Measurements from ENCODE around the gene ORC2.
"Not testable (repeated sequence)": the region's sequence is repeated elsewhere in the genome, so short reads cannot be mapped to it uniquely, and the experiment has no call there.

Gene ORC2

DNA sequence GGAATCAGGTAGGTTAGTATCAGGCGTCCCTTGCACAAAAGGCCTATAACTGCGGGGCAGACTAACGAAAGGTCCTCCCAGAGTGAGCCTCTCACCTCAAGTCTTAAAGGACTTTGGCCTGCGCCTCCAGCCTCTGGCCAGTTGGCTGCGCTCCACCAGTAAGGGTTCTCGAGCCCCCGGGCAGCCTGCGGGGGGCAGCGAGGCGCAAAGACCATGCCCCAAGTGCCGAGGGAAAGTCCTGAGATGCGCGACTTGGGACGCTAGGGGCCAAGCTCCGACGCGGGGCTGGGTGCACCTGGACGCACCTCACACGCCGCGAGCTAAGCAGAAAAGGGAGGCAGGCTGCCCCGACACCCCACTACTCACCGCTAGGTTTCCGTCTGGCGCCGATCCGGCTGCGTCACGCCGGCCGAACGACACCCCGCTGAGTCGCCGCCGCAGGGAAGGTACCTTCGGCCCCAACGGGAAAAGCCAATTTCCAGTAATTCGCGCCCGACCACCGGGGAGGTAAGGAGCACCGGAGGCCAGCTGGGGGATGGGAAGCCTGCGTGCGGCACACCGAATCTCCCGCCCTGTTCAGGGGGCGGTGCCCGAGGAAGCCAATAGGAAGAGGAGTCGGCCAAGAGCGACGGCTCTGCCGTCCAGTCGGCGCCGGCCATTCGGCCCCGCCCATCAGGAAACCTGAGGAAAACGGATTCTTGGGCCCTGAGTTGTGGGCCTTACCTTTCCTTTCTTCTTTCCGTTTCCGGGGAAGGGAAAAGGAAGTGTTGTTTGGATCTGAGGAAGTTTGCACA, at the start of gene ORC2:
Gene ORC2, minus strand, starts transcription at position 537 of the 794 bp plus-strand sequence. CDS start 5,537 bp downstream, outside the sequence.
- DNase-seq, result peak; percentile 70 to 95

DNA sequence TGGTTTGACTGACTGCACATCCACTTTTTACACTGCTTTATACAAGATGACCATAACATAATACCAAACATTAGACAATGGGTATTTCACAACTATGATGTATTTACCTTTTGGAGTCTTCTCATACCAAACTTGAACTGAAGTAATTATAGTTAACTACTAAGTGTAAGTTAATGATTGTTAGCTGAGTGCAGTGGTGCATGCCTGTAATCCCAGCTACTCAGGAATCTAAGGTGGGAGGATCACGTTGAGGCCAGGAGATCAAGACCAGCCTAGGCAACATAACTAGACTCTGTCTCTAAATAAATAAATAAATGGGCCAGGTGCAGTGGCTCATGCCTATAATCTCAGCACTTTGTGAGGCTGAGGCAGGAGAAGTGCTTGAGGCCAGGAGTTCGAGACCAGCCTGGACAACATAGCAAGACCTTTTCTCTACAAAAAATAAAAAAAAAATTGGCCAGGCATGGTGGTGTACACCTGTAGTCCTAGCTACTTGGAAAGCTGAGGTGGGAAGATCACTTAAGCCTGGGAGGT, 44.9 kb upstream of the ORC2 start:
- DNase-seq, result no peak

DNA sequence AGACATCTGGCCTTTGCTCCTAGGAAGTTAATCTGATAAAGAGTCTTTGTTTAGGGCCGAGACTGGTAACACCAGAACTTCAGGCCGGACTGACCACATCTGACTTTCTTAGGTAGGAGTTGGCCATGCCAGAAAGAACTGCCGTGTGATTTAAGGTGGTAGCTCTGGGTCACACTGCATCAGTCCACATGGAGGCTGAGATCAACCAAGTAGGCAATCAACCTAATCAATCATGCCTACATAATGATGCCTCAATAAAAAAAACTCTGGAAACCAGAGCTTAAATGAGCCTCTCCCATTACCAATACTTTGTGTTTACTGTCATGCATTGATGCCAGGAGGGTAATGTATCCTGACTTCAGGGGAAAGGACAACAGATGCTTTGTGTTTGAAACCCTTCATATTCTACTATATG, 44.1 kb upstream of the ORC2 start:
- DNase-seq, result no peak

DNA sequence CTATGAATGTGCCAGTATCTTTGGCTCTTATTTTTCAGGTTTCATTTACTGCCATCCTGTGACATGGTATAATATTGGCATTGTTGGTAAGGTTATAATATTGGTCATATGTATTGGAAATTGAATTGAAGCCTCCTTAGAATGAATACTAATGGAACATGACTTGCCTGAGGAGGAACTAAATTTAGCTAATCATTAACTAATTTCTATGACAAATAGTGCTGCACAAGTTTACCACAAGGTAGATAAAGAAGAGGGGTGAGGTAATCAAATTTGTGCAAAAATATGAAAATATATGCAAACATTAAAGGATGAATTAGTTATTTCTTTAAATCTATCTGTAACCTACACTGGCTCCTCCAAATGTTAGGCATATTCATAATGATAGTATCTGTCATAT, 43.2 kb upstream of the ORC2 start:
- no peak for DNase-seq

- DNase-seq, result no peak
Measured at GRCh38 chr2:201004370-201004769, 40.9 kb upstream of the ORC2 start.

DNA sequence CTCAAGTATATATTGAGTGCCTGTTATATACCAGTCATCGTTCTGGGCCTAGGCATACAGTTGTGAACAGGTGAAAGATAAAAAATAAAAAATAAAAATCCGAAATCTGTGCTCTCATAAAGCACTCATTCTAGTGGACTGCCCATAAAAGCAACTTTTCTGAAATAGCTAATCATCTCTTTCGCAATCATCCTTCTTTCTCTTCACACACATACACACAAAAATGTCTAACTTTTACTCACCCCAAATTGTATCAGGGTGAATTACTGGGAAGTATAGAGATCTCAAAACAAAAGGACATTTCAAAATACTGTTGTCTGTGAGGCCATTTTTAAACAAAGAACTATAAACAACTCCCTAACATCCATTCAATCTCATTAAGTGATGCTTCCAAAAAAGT, 29.6 kb upstream of the ORC2 start:
- no peak for DNase-seq

- DNase-seq, result no peak
Measured at GRCh38 chr2:200987137-200987536, 23.7 kb upstream of the ORC2 start.

GRCh38 chr2:200985799-200986198, 22.3 kb upstream of the ORC2 start:
- DNase-seq, result no peak

GRCh38 chr2:200976710-200977109, 13.2 kb upstream of the ORC2 start:
- no peak for DNase-seq

DNA sequence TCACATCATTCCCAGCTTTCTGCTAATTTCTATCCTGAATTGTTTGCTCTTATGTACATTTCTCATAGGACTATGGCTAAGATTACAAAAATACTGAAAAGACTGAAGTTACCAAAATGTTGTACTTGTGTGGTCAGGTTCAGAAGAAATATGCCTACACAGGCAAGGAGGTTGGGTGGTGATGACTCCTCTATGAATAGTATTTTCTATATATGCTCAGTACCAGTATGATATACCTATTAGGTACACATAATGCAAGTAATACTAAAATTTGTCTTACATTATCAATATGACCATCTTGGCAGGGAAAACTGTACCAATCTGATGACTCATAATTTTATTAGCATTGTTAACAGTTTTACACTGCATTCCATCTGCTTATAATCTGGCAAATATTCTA, 12.2 kb upstream of the ORC2 start:
- DNase-seq, result no peak

DNA sequence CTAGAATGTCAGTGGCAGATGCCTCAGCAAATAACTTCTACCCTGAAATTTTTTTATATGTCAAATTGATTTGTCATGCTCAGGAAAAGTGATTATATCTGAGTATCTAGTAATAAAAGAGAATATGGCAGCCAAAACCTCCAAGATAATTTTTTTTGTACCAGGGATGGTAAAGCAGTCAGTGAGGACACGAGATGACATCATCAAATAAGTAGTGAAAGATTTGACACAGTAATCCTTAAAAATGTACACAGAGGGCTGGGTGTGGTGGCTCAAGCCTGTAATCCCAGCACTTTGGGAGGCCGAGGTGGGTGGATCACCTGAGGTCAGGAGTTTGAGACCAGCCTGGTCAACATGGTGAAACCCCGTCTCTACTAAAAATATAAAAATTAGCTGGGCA, 6.6 kb upstream of the ORC2 start:
- not testable (repeated sequence) for DNase-seq

DNA sequence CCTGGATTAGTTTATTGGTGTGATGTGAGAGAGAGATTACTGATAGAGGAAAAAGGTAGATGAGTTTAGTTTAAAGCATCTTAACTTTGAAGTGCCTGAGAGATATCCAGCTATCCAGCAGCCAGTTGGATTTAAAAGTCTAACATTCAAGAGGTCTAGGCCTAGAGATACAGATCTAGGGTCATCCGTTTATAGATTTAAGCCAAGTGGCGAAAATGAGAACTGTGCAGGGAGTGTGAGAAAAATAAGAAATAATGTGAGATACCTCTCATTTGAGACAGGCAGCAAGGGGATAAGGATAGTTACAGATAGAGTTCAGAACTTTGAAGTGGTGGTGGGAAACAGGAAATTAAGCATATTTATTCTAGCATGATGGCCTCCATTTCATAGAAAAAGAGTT, 5.3 kb upstream of the ORC2 start:
- no peak for DNase-seq

DNA sequence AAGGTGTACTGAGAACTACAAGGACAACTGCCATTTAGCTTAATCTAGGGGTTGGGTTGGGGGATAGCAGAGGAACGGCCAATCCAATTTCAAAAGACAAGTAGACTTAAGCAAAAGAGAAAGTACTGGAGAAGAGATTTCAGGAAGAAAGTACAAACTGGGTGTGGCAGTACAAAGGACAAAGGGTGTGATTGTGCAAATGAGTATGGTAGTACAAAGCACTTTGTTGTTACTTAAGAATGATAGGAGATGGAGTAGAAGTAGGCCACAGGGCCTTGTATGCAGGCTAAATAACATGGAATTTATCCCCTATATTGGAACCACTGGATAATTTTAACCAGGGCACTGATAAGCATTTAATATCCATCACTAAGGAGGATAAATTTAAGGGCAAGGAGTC, 4.7 kb upstream of the ORC2 start:
- DNase-seq, result no peak

- DNase-seq, result peak in 1 of 2 experiments; percentile 20
Measured at GRCh38 chr2:200966770-200967169, 3.3 kb upstream of the ORC2 start.

DNA sequence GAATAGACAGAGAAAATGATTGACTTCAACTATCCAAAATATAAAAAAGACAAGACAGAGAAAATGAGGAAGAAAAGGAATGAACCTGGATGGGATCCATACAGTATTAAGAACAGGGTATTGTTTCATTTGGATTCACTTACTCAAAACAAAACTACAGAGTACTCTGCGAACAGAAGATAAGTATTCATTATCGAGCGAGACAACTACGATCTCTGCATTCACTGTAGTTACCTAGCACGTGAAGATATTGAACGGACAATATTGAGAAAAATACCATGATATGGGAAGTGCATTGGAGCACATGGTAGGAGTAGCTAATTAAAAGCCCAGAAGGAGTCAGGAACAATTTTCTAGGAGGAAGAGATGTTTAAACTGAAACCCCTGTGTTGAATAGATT, 1.0 kb upstream of the ORC2 start:
- no peak for DNase-seq

DNA sequence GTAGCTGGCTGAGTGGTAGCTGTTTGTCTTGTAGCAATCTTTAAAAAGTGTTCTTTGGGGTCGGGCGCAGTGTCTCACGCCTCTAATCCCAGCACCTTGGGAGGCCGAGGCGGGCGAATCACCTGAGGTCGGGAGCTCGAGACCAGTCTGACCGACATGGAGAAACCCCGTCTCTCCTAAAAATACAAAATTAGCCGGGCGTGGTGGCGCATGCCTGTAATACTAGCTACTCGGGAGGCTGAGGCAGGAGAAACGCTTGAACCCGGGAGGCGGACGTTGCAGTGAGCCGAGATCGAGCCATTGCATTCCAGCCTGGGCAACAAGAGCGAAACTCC, 425 bp upstream of the ORC2 start:
- DNase-seq, result not testable (repeated sequence)

DNA sequence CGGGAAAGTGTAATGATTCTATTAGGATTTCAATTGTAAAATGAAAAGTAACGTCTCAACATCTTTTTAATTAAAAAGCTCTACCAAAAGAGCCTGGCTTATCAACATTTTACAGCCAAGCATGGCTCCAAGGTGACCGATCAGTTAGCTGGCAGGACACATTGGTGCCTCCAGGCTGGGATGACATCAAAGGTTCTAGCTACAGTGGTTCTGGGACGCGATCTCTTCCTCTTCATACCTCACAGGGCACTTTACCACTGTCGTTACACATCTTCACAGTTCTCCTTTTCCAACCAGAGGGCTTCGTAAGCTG, 693 bp downstream of the ORC2 start:
- no peak for DNase-seq

DNA sequence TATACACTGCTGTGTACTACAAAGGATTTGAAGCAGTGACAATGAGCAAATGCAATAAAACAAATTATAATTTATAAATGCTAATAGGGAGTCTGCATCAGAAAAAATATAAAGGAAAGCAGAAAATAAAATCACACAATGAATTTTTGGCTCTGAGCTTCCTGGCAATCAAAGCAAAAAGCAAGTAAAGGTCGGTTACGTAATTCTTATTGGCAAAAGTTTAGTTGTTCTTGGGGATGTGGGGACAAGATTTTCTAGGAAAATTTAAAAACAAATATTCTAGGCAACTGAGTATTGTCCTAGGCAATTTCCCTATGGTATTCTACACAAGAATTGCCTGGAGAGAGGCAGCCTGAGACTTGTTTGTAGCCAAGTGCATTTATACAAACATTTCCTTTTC, 1.8 kb downstream of the ORC2 start:
- DNase-seq, result no peak

DNA sequence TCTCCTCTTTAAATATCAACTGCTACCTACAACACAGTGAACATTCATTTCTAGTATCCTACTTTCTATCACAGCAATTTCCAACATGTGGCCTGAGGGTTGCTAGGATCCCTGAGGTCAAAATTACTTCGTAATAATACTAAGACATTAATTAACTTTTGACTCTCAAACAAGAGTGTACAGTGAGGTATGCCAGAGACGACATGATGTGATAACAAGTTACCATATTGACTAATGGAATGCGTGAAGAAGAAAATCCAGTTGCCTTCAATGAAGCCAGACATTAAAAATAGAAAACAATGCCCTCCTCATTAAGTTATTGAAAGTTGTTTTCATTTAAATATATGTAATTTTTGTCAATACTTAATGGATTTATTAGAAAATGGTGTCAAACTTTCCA, 13.1 kb downstream of the ORC2 start:
- no peak for DNase-seq

DNA sequence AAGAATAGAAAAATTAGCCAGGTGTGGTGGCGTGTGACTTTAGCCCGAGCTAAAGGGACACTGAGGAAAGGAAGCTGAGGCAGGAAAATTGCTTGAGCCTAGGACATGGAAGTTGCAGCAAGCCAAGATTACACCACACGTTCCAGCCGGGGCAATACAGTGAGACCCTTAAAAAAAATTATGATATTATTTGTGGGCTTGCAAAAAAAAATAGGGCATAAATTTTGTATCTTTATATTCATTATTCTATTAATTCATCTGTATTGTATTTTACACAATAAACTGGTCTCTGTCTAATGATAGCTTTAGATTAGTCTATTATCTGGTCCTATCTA, 18.1 kb downstream of the ORC2 start:
- DNase-seq, result no peak

GRCh38 chr2:200944467-200945394, 18.7 kb downstream of the ORC2 start:
- no peak for DNase-seq

- DNase-seq, result no peak
Measured at GRCh38 chr2:200943527-200944105, 19.8 kb downstream of the ORC2 start.

DNA sequence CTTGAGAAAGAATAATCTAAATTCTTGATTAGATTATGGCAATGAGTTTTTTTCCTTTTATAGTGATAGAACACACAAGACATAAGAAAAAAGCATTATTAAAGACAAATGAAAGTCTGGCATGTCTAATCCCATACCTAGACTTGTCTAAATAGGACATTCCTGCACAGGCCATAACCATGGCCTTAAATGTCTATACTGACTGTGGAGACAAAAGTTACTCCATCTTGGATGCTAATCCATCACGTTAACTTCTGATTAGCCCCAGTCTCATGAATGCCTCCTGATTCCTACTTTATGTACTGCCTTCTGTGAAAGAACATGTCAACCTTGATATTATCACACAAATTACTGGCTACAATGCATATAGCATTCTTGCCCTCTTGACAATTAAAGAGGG, 23.6 kb downstream of the ORC2 start:
- DNase-seq, result no peak
